Trophoblast cell (in vitro differentiated cells and primary cell): ENCODE results near the gene GLIS2.

Experiments
- DNase-seq, 2 donors: peaks; one replicate each; pipeline ENCODE4 v3.0.0-alpha.2; 2016
- H2AFZ ChIP-seq: 2 replicates; pipeline ENCODE4 v1.6.1; 2013; ENCODE audit warnings: low read length, moderate library complexity, mild to moderate bottlenecking; ENCODE audit not compliant: insufficient read depth, poor library complexity
- H2AK5ac ChIP-seq: 2 replicates; pipeline ENCODE4 v1.6.1; 2013; ENCODE audit warnings: mild to moderate bottlenecking, low read length
- H2BK120ac ChIP-seq: 2 replicates; pipeline ENCODE4 v1.6.1; 2013; ENCODE audit warnings: low read length, mild to moderate bottlenecking, moderate library complexity; ENCODE audit not compliant: insufficient read depth, poor library complexity
- H2BK12ac ChIP-seq: 2 replicates; pipeline ENCODE4 v1.6.1; 2013; ENCODE audit warnings: mild to moderate bottlenecking, low read length, moderate library complexity
- H2BK5ac ChIP-seq: 2 replicates; pipeline ENCODE4 v1.6.1; 2013; ENCODE audit warnings: low read length, low read depth, moderate library complexity, mild to moderate bottlenecking; ENCODE audit not compliant: poor library complexity
- H3K14ac ChIP-seq: 2 replicates; pipeline ENCODE4 v1.6.1; 2013; ENCODE audit warnings: mild to moderate bottlenecking, low read length
- H3K18ac ChIP-seq: 2 replicates; pipeline ENCODE4 v1.6.1; 2013; ENCODE audit warnings: mild to moderate bottlenecking, low read length
- H3K23ac ChIP-seq: 2 replicates; pipeline ENCODE4 v1.6.1; 2013; ENCODE audit warnings: low read length
- H3K27ac ChIP-seq: 2 replicates; pipeline ENCODE4 v1.5.1; 2013; ENCODE audit warnings: low read depth, mild to moderate bottlenecking, inconsistent platforms, low read length, moderate library complexity
- H3K27me3 ChIP-seq: 2 replicates; pipeline ENCODE4 v1.6.1; 2013; ENCODE audit warnings: inconsistent platforms, mild to moderate bottlenecking, low read length, moderate library complexity; ENCODE audit not compliant: insufficient read depth
- H3K36me3 ChIP-seq, 2 experiments: 1 replicate in 1 of 2; 2 replicates in 1 of 2; pipeline ENCODE4 v1.6.1; 2013; ENCODE audit warnings: low read length in 2 of 2, mild to moderate bottlenecking in 2 of 2, moderate library complexity in 1 of 2; ENCODE audit not compliant: insufficient read depth in 2 of 2, control insufficient read depth in 1 of 2
- H3K4ac ChIP-seq: 2 replicates; pipeline ENCODE4 v1.6.1; 2013; ENCODE audit warnings: low read depth, mild to moderate bottlenecking, low read length, moderate library complexity
- H3K4me1 ChIP-seq, 2 experiments: 1 replicate in 1 of 2; 2 replicates in 1 of 2; pipeline ENCODE4 v1.6.1; 2013; ENCODE audit warnings: low read length in 2 of 2, mild to moderate bottlenecking in 2 of 2, moderate library complexity in 1 of 2; ENCODE audit not compliant: insufficient read depth in 2 of 2, control insufficient read depth in 1 of 2
- H3K4me2 ChIP-seq: 2 replicates; pipeline ENCODE4 v1.6.1; 2013; ENCODE audit warnings: inconsistent platforms, mild to moderate bottlenecking, low read length, moderate library complexity
- H3K4me3 ChIP-seq: 2 replicates; pipeline ENCODE4 v1.5.1; 2013; ENCODE audit warnings: mild to moderate bottlenecking, low read depth, low read length, inconsistent platforms
- H3K79me1 ChIP-seq: one replicate; pipeline ENCODE4 v1.6.1; 2013; ENCODE audit warnings: low read length
- H3K79me2 ChIP-seq: 2 replicates; pipeline ENCODE4 v1.6.1; 2013; ENCODE audit warnings: low read length, mild to moderate bottlenecking; ENCODE audit not compliant: control insufficient read depth, insufficient read depth, poor library complexity
- H3K9ac ChIP-seq: 2 replicates; pipeline ENCODE4 v1.6.1; 2013; ENCODE audit warnings: mild to moderate bottlenecking, low read length
- H3K9me3 ChIP-seq: 2 replicates; pipeline ENCODE4 v1.6.1; 2013; ENCODE audit warnings: low read depth, mild to moderate bottlenecking, control low read depth, inconsistent platforms, low read length; ENCODE audit not compliant: insufficient read depth
- H4K12ac ChIP-seq: 2 replicates; pipeline ENCODE4 v1.6.1; 2013; ENCODE audit warnings: low read depth, mild to moderate bottlenecking, low read length, moderate library complexity
- H4K8ac ChIP-seq: 2 replicates; pipeline ENCODE4 v1.6.1; 2013; ENCODE audit warnings: low read depth, mild to moderate bottlenecking, low read length, moderate library complexity
- H4K91ac ChIP-seq: one replicate; pipeline ENCODE4 v1.6.1; 2013; ENCODE audit warnings: low read depth, mild to moderate bottlenecking, low read length, moderate library complexity
- WGBS: extraction: QIAGEN DNeasy Blood & Tissue Kit; methylation state at CpG from one replicate; pipeline ENCODE4 v1.1.7; 2013; ENCODE audit warnings: missing lambda C conversion rate; ENCODE audit not compliant: insufficient read length, insufficient coverage; ENCODE audit errors: extremely low coverage; 5-methylcytosine and 5-hydroxymethylcytosine counted together

The GLIS2 gene

GRCh38 chr16:4360538-4361021, 44.7 kb downstream of the GLIS2 start:
- peak overlapping the region; percentile 28 for H4K91ac ChIP-seq
- H3K4me1 ChIP-seq, result peaks cover 2 to 6% of the 10 kb centered on the region in 2 experiments
- H3K9ac ChIP-seq, result no peak overlapping the region
- peaks cover 7 to 26% of the 10 kb centered on the region in 2 experiments for H3K36me3 ChIP-seq
- DNase-seq, result peak in 1 of 2 donors; percentile 52
- no peak overlapping the region for H4K8ac ChIP-seq
- H3K79me1 ChIP-seq, result no peaks in the 10 kb centered on the region
- peaks cover 4% of the 10 kb centered on the region for H3K9me3 ChIP-seq
- no peak overlapping the region for H3K4me3 ChIP-seq
- no peak overlapping the region for H3K4ac ChIP-seq
- no peak overlapping the region for H2BK5ac ChIP-seq
- H3K27ac ChIP-seq, result no peak overlapping the region
- H3K14ac ChIP-seq, result no peak overlapping the region
- no peaks in the 10 kb centered on the region for H3K79me2 ChIP-seq
- H3K23ac ChIP-seq, result no peak overlapping the region
- no peak overlapping the region for H2AK5ac ChIP-seq
- no CpG with 5 or more reads among the region's 11 CpGs for WGBS
- H3K18ac ChIP-seq, result no peak overlapping the region
- H3K4me2 ChIP-seq, result no peak overlapping the region
- H2BK120ac ChIP-seq, result no peak overlapping the region
- H4K12ac ChIP-seq, result no peak overlapping the region
- no peak overlapping the region for H2BK12ac ChIP-seq
- H3K27me3 ChIP-seq, result no peaks in the 10 kb centered on the region
- H2AFZ ChIP-seq, result no peak overlapping the region

GRCh38 chr16:4361033-4361943, 45.4 kb downstream of the GLIS2 start:
- Histone ChIP-seq H3K14ac (no peak overlapping the region), H3K27me3 (no peaks in the 10 kb centered on the region), H3K4me1 (peaks cover 2 to 6% of the 10 kb centered on the region in 2 experiments), H2AK5ac (no peak overlapping the region), H3K27ac (no peak overlapping the region), H3K9ac (no peak overlapping the region), H4K12ac (no peak overlapping the region), H4K8ac (no peak overlapping the region), H4K91ac (peak overlapping the region; percentile 28), H3K36me3 (peaks cover 7 to 26% of the 10 kb centered on the region in 2 experiments), H2AFZ (no peak overlapping the region), H2BK5ac (no peak overlapping the region), H3K4me3 (no peak overlapping the region), H3K9me3 (peaks cover 6% of the 10 kb centered on the region), H3K4ac (no peak overlapping the region), H3K4me2 (no peak overlapping the region), H2BK12ac (no peak overlapping the region), H3K18ac (no peak overlapping the region), H2BK120ac (no peak overlapping the region), H3K23ac (no peak overlapping the region), H3K79me2 (no peaks in the 10 kb centered on the region), H3K79me1 (no peaks in the 10 kb centered on the region)
- no peak for DNase-seq
- no CpG with 5 or more reads among the region's 28 CpGs for WGBS

GRCh38 chr16:4361944-4362311, 46.1 kb downstream of the GLIS2 start:
- WGBS, result no CpG with 5 or more reads among the region's 12 CpGs
- Histone ChIP-seq H3K4ac (no peak overlapping the region), H4K91ac (no peak overlapping the region), H3K27me3 (no peaks in the 10 kb centered on the region), H3K9me3 (peaks cover 6% of the 10 kb centered on the region), H3K4me3 (no peak overlapping the region), H3K14ac (no peak overlapping the region), H3K79me2 (no peaks in the 10 kb centered on the region), H3K23ac (no peak overlapping the region), H3K27ac (no peak overlapping the region), H2AFZ (no peak overlapping the region), H3K4me2 (no peak overlapping the region), H3K4me1 (peaks cover 6 to 11% of the 10 kb centered on the region in 2 experiments), H3K18ac (no peak overlapping the region), H3K79me1 (no peaks in the 10 kb centered on the region), H4K8ac (no peak overlapping the region), H2BK12ac (no peak overlapping the region), H2BK5ac (no peak overlapping the region), H2AK5ac (no peak overlapping the region), H3K9ac (no peak overlapping the region), H4K12ac (no peak overlapping the region), H3K36me3 (peaks cover 7 to 24% of the 10 kb centered on the region in 2 experiments), H2BK120ac (no peak overlapping the region)
- no peak for DNase-seq

GRCh38 chr16:4362476-4363135, 46.7 kb downstream of the GLIS2 start:
- no peak overlapping the region for H3K4me3 ChIP-seq
- WGBS, result no CpG with 5 or more reads among the region's 19 CpGs
- peaks cover 6% of the 10 kb centered on the region for H3K9me3 ChIP-seq
- no peaks in the 10 kb centered on the region for H3K79me2 ChIP-seq
- no peak overlapping the region for H3K18ac ChIP-seq
- DNase-seq, result no peak
- H2BK120ac ChIP-seq, result no peak overlapping the region
- no peak overlapping the region for H4K91ac ChIP-seq
- no peak overlapping the region for H2AK5ac ChIP-seq
- no peak overlapping the region for H3K14ac ChIP-seq
- no peak overlapping the region for H4K8ac ChIP-seq
- H3K27me3 ChIP-seq, result no peaks in the 10 kb centered on the region
- H3K23ac ChIP-seq, result no peak overlapping the region
- no peak overlapping the region for H3K9ac ChIP-seq
- H3K27ac ChIP-seq, result no peak overlapping the region
- peaks cover 7 to 24% of the 10 kb centered on the region in 2 experiments for H3K36me3 ChIP-seq
- H4K12ac ChIP-seq, result no peak overlapping the region
- H2BK12ac ChIP-seq, result no peak overlapping the region
- H3K4me1 ChIP-seq, result peaks cover 11 to 15% of the 10 kb centered on the region in 2 experiments
- H2AFZ ChIP-seq, result no peak overlapping the region
- H3K4me2 ChIP-seq, result no peak overlapping the region
- H3K4ac ChIP-seq, result no peak overlapping the region
- H3K79me1 ChIP-seq, result no peaks in the 10 kb centered on the region
- H2BK5ac ChIP-seq, result no peak overlapping the region
